Measurements from ENCODE around the gene SPINT3.

DNA sequence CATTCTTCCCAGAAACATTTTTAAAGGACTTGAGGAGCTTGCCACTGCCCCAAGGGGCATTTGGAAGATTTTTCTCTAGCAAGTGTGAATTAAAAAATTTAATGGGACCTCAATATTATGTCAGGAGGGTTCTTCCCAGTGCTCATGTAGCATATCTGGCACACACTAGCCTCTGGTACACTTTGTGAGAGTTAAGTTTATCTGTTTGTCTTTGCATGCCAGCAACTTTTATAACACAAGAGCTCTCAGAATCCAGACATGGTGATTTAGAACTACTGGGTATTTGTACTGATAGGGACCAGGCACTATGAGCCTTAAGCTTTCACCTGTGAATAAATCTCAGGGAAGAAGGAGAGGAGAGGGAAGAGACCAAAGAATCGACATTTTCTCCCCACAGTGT, 12.9 kb downstream of the SPINT3 start:
- no peak for TF ChIP-seq POLR2A (IDR thresholded peaks at IDR 0.05)
- TF ChIP-seq, protein P1, sequence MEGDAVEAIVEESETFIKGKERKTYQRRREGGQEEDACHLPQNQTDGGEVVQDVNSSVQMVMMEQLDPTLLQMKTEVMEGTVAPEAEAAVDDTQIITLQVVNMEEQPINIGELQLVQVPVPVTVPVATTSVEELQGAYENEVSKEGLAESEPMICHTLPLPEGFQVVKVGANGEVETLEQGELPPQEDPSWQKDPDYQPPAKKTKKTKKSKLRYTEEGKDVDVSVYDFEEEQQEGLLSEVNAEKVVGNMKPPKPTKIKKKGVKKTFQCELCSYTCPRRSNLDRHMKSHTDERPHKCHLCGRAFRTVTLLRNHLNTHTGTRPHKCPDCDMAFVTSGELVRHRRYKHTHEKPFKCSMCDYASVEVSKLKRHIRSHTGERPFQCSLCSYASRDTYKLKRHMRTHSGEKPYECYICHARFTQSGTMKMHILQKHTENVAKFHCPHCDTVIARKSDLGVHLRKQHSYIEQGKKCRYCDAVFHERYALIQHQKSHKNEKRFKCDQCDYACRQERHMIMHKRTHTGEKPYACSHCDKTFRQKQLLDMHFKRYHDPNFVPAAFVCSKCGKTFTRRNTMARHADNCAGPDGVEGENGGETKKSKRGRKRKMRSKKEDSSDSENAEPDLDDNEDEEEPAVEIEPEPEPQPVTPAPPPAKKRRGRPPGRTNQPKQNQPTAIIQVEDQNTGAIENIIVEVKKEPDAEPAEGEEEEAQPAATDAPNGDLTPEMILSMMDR (IDR thresholded peaks at IDR 0.05) = no peak

All from body of pancreas (tissue), 4 donors.